HCT116 (cell line): Measurements from ENCODE around the gene ZFP36L2. TPM values are rescaled to one million over a fixed set of nuclear protein-coding genes. Genes with fewer than 3 reads are reported as not detected.
A peak's percentile ranks its signal among the peaks of the same experiment; 100 is the strongest.

ENCODE experiments used
- ATAC-seq: fragments of 200-7000 bp; cut with Tn5 transposase; 2 replicates; pipeline ENCODE4 v1.9.1; 2020; ENCODE audit warnings: mild to moderate bottlenecking, moderate library complexity
- BruUV-seq: library from RNA; stranded (reverse); fragments of 400-500 nt; replicated peaks from 2 replicates; lab custom pipeline; 2021; lab: Mats Ljungman, UMichigan
- CTCF ChIA-PET: fragments of 300-600 bp; sonication (Branson Sonifier 250); formaldehyde crosslinking; loops from one replicate; lab custom pipeline; 2021; ENCODE audit warnings: antibody characterized with exemption; lab: Charles Lee
- POLR2A ChIA-PET: fragments of 300-600, 350-600 bp; sonication (Branson Sonifier 250); formaldehyde crosslinking; loops from one replicate; lab custom pipeline; 2021; ENCODE audit warnings: antibody characterized with exemption; lab: Charles Lee
- RAD21 ChIA-PET, 2 experiments: fragments of 300-600 bp; sonication (Branson Sonifier 250); formaldehyde crosslinking; loops; one replicate each; lab custom pipeline; 2023; ENCODE audit warnings: low total read pairs in 2 of 2; ENCODE audit not compliant: uncharacterized antibody in 2 of 2, unreplicated experiment in 2 of 2, low non-redundant PET in 1 of 2; lab: Charles Lee
- DNase-seq: peaks from one replicate; pipeline ENCODE4 v3.0.0-alpha.2; 2010; ENCODE audit warnings: low read depth, low spot score
- H2AFZ ChIP-seq: fragments of 200-600 bp; shearing (Covaris generic), sonication (generic); 2 replicates; pipeline ENCODE4 v1.6.1; 2017; ENCODE audit warnings: low read depth, mixed run types, mixed read lengths, antibody characterized with exemption, low read length; ENCODE audit not compliant: poor library complexity, severe bottlenecking
- H3K27ac ChIP-seq: 2 replicates; pipeline ENCODE4 v1.5.1; 2012; ENCODE audit warnings: low read depth, low read length
- H3K27me3 ChIP-seq: fragments of 200-600 bp; sonication (generic); 2 replicates; pipeline ENCODE4 v1.6.1; 2016; ENCODE audit warnings: mixed run types, low read length, mixed read lengths; ENCODE audit not compliant: insufficient read depth
- H3K36me3 ChIP-seq, 2 experiments: fragments of 200-500 bp in 1 of 2; fragments of 200-600 bp in 1 of 2; sonication (Bioruptor generic) in 1 of 2; sonication (generic) in 1 of 2; 2 replicates each; pipeline versions ENCODE4 v1.5.1 to v1.6.1; 2014 to 2016; ENCODE audit warnings: low read length in 2 of 2, inconsistent platforms in 1 of 2, mixed read lengths in 1 of 2, mixed run types in 1 of 2; ENCODE audit not compliant: insufficient read depth in 2 of 2, control insufficient read depth in 1 of 2
- H3K4me1 ChIP-seq, 2 experiments: fragments of 200-600 bp in 1 of 2; sonication (generic) in 1 of 2; 2 replicates each; pipeline versions ENCODE4 v1.5.1 to v1.6.1; 2012 to 2017; ENCODE audit warnings: low read length in 2 of 2, inconsistent platforms in 1 of 2, mild to moderate bottlenecking in 1 of 2, mixed read lengths in 1 of 2, mixed run types in 1 of 2, moderate library complexity in 1 of 2; ENCODE audit not compliant: insufficient read depth in 2 of 2, control insufficient read depth in 1 of 2
- H3K4me2 ChIP-seq: fragments of 200-600 bp; sonication (generic); 2 replicates; pipeline ENCODE4 v1.6.1; 2017; ENCODE audit warnings: mixed run types, low read length, mixed read lengths
- H3K4me3 ChIP-seq, 2 experiments: fragments of 200-600 bp in 1 of 2; sonication (generic) in 1 of 2; replicated peaks in 1 of 2; 2 replicates each; pipeline ENCODE4 v1.5.1; 2011 to 2016; ENCODE audit warnings: low read length in 2 of 2, control low read depth in 1 of 2, low read depth in 1 of 2, mild to moderate bottlenecking in 1 of 2, mixed read lengths in 1 of 2, mixed run types in 1 of 2
- H3K79me2 ChIP-seq: fragments of 200-600 bp; sonication (generic); 2 replicates; pipeline ENCODE4 v1.6.1; 2017; ENCODE audit warnings: mild to moderate bottlenecking, mixed run types, low read length, moderate library complexity, mixed read lengths; ENCODE audit not compliant: insufficient read depth
- H3K9ac ChIP-seq: fragments of 200-600 bp; sonication (generic); 2 replicates; pipeline ENCODE4 v1.6.1; 2016; ENCODE audit warnings: low read length, mixed read lengths
- H3K9me2 ChIP-seq: fragments of 200-600 bp; sonication (generic), shearing (Covaris generic); 2 replicates; pipeline ENCODE4 v1.6.1; 2017; ENCODE audit warnings: mixed run types, mild to moderate bottlenecking, moderate library complexity; ENCODE audit not compliant: insufficient read depth
- H3K9me3 ChIP-seq, 2 experiments: fragments of 200-500 bp in 1 of 2; fragments of 200-600 bp in 1 of 2; sonication (Bioruptor generic) in 1 of 2; sonication (generic) in 1 of 2; 2 replicates each; pipeline ENCODE4 v1.6.1; 2014 to 2017; ENCODE audit warnings: low read length in 2 of 2, mixed read lengths in 2 of 2, inconsistent platforms in 1 of 2, low read depth in 1 of 2, mild to moderate bottlenecking in 1 of 2, mixed run types in 1 of 2, moderate library complexity in 1 of 2; ENCODE audit not compliant: control insufficient read depth in 1 of 2, insufficient read depth in 1 of 2
- H4K20me1 ChIP-seq: fragments of 200-600 bp; sonication (generic), shearing (Covaris generic); 2 replicates; pipeline ENCODE4 v1.6.1; 2017; ENCODE audit warnings: mixed run types, mild to moderate bottlenecking, moderate library complexity; ENCODE audit not compliant: insufficient read depth
- CEBPB ChIP-seq: IDR thresholded peaks from 2 replicates; pipeline ENCODE4 v1.6.1; 2012; ENCODE audit warnings: low read depth
- EZH2phosphoT487 ChIP-seq: fragments of 200-600 bp; IDR thresholded peaks from 2 replicates; pipeline ENCODE4 v1.6.1; 2018; ENCODE audit warnings: antibody characterized with exemption, borderline replicate concordance
- FOSL1 ChIP-seq: IDR thresholded peaks from 2 replicates; pipeline ENCODE4 v1.6.1; 2012; ENCODE audit warnings: low read depth
- JUND ChIP-seq: IDR thresholded peaks from 2 replicates; pipeline ENCODE4 v1.6.1; 2012
- POLR2AphosphoS5 ChIP-seq: IDR thresholded peaks from 2 replicates; pipeline ENCODE4 v1.6.1; 2011; ENCODE audit warnings: mild to moderate bottlenecking, low read depth, low read length, moderate library complexity
- RAD21 ChIP-seq: IDR thresholded peaks from 2 replicates; pipeline ENCODE4 v1.6.1; 2012; ENCODE audit warnings: low read depth, mild to moderate bottlenecking
- SP1 ChIP-seq: IDR thresholded peaks from 2 replicates; pipeline ENCODE4 v1.6.1; 2012; ENCODE audit warnings: low read depth
- SRF ChIP-seq: IDR thresholded peaks from 2 replicates; pipeline ENCODE4 v1.6.1; 2012; ENCODE audit warnings: low read depth
- TCF7L2 ChIP-seq: IDR thresholded peaks from 2 replicates; pipeline ENCODE4 v1.7.0; 2011; ENCODE audit warnings: borderline replicate concordance, inconsistent platforms; ENCODE audit not compliant: insufficient read depth, insufficient read length; ENCODE audit errors: extremely low read depth
- ZNF274 ChIP-seq: fragments of 200-500 bp; sonication (Bioruptor generic); IDR thresholded peaks from 2 replicates; pipeline ENCODE4 v1.6.1; 2014; ENCODE audit warnings: mild to moderate bottlenecking, low read depth, low read length, inconsistent platforms
- intact Hi-C: fragments of 100-400 bp; cut with micrococcal nuclease; formaldehyde crosslinking; loops from 2 replicates; pipeline ENCODE4 v1.10.0; 2022
- total RNA-seq: library from RNA; stranded (reverse); gene quantifications from one replicate; pipeline ENCODE4 v1.2.1, GENCODE V29; 2021; ENCODE audit not compliant: unreplicated experiment
- TF ChIP-seq, protein P1 (sequence below): IDR thresholded peaks from 2 replicates; pipeline ENCODE4 v1.6.1; 2012
- TF ChIP-seq, protein P2 (sequence below), 3 experiments: fragments of 200-600 bp in 1 of 3; sonication (generic) in 1 of 3; IDR thresholded peaks in 2 of 3; conservative IDR thresholded peaks in 1 of 3; 2 replicates each; pipeline ENCODE4 v1.5.1; 2012 to 2017; ENCODE audit warnings: low read depth in 2 of 3, low read length in 2 of 3, antibody characterized with exemption in 1 of 3, borderline replicate concordance in 1 of 3, control low read depth in 1 of 3, mild to moderate bottlenecking in 1 of 3, mixed read lengths in 1 of 3, mixed run types in 1 of 3, moderate library complexity in 1 of 3; ENCODE audit not compliant: insufficient read depth in 1 of 3
- TF ChIP-seq, protein P3 (sequence below): IDR thresholded peaks from 2 replicates; pipeline ENCODE4 v1.6.1; 2012

Gene ZFP36L2
- total RNA-seq, 1 experiment from 2014 or later = 30.3 TPM

DNA sequence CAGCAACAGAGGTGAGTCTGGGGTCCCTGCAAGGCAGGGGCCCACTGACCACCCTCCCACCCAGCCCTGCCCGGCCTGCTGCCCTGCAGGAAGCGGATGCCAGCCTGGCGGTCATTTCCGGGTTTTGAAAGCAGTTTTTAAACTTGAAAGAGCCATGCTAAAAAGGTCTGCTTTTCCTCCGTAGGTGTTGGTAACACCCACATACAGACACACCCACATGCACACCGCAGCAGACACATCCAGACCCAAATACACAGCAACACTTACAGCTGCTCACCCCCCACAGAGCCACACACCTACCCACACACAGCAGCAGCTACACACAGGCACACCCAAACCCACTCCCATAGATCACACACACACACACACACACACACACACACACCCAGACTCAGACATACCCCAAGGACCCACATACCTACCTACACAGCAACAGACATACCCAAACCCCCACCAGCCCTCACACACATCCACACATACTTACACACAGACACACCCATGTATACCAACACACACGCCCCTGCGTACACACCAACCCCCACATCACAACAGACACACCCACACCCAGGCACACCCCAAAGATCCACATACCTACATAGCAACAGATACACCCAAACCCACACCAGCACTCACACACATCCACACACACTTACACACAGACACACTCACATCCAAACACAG, 7.6 kb downstream of the ZFP36L2 start:
- intact Hi-C loops = no loop called here
- CTCF ChIA-PET = interaction anchor here (0.8 kb wide), 1 partner anchor 49 kb away, joined by 3 read pairs; no protein-coding TSS in a partner anchor
- H3K27ac ChIP-seq = peak overlapping the region; percentile 90
- no peaks in the 10 kb centered on the region for H3K9me3 ChIP-seq
- H3K9ac ChIP-seq = peak overlapping the region; percentile 81
- ATAC-seq (peak; percentile 13), DNase-seq (no peak)
- no peaks in the 10 kb centered on the region for H3K9me2 ChIP-seq
- H4K20me1 ChIP-seq = no peaks in the 10 kb centered on the region
- BruUV-seq = no TSS peak
- H3K36me3 ChIP-seq = peaks cover 10 to 12% of the 10 kb centered on the region in 2 experiments; a peak in 3 of 4 replicates
- peak; percentile 15; the same call in 1 of the 2 replicates for TF ChIP-seq POLR2AphosphoS5
- TF ChIP-seq SRF = no peak
- peak overlapping the region; percentile 91 for H3K4me2 ChIP-seq
- H2AFZ ChIP-seq = no peak overlapping the region
- POLR2A ChIA-PET = interaction anchor here (0.6 to 1.7 kb wide), 5 partner anchors 8 to 246 kb away, joined by 3 to 7 read pairs (median 4); partner anchors contain the start of gene ZFP36L2
- no peaks in the 10 kb centered on the region for H3K27me3 ChIP-seq
- peaks cover 45 to 58% of the 10 kb centered on the region in 2 experiments for H3K4me1 ChIP-seq
- RAD21 ChIA-PET = interaction anchor here (0.7 kb wide), 2 partner anchors 8 to 50 kb away, joined by 3 to 4 read pairs; no protein-coding TSS in a partner anchor
- peak overlapping the region; percentile 67 to 81 for H3K4me3 ChIP-seq
- H3K79me2 ChIP-seq = peaks cover 27% of the 10 kb centered on the region

DNA sequence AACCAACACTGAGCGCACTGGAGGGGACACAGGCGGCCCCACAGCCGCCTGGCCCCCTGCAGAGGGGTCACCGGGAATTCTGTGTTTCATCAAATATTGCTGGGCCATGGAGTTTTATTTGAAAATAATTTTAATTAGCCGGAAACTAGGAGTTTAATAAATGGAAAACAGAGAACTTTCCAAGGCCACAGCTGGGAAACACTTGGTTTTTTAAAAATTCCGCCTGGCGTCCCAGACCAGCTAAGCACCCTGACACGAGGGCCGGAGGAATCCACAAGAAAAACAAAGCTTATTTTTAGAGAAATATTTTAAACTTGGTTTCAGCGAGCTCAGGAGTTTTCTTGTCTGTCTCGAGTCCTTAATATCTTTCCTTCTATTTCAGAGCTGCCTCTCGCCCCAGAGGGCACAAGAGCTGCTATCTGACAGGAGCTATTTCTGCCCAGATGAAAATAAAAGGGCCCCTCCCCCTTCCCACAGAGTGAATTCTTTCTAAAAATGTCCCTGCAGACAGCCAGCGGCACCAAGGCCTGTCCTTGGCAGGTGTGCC, 8.2 kb downstream of the ZFP36L2 start:
- intact Hi-C loops = no loop called here
- Histone ChIP-seq H3K79me2 (peaks cover 21% of the 10 kb centered on the region), H3K9ac (peak overlapping the region; percentile 81), H3K4me3 (peak overlapping the region; percentile 67 to 81; a peak in 3 of 4 replicates), H4K20me1 (no peaks in the 10 kb centered on the region), H2AFZ (no peak overlapping the region), H3K4me1 (peaks cover 39 to 54% of the 10 kb centered on the region in 2 experiments)
- CTCF ChIA-PET = interaction anchor here (0.8 kb wide), 1 partner anchor 48 kb away, joined by 3 read pairs; no protein-coding TSS in a partner anchor
- RAD21 ChIA-PET = interaction anchor here in 1 of 2 experiments (0.7 kb wide), 1 partner anchor 9 kb away, joined by 3 read pairs; no protein-coding TSS in a partner anchor
- TF ChIP-seq FOSL1 (no peak), TCF7L2 (no peak), RAD21 (no peak), ZNF274 (no peak), EZH2phosphoT487 (no peak), POLR2AphosphoS5 (no peak), JUND (no peak), CEBPB (no peak), SP1 (no peak)
- TF ChIP-seq, protein P1, sequence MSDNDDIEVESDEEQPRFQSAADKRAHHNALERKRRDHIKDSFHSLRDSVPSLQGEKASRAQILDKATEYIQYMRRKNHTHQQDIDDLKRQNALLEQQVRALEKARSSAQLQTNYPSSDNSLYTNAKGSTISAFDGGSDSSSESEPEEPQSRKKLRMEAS = no peak
- TF ChIP-seq, protein P2, sequence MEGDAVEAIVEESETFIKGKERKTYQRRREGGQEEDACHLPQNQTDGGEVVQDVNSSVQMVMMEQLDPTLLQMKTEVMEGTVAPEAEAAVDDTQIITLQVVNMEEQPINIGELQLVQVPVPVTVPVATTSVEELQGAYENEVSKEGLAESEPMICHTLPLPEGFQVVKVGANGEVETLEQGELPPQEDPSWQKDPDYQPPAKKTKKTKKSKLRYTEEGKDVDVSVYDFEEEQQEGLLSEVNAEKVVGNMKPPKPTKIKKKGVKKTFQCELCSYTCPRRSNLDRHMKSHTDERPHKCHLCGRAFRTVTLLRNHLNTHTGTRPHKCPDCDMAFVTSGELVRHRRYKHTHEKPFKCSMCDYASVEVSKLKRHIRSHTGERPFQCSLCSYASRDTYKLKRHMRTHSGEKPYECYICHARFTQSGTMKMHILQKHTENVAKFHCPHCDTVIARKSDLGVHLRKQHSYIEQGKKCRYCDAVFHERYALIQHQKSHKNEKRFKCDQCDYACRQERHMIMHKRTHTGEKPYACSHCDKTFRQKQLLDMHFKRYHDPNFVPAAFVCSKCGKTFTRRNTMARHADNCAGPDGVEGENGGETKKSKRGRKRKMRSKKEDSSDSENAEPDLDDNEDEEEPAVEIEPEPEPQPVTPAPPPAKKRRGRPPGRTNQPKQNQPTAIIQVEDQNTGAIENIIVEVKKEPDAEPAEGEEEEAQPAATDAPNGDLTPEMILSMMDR (IDR thresholded peaks at IDR 0.05 in 2 of 3, conservative IDR thresholded peaks at IDR 0.05 in 1 of 3; ENCODE audit: borderline replicate concordance in 1 of 3, insufficient read depth in 1 of 3, low read depth in 2 of 3, low read length in 2 of 3) = no peak
- TF ChIP-seq, protein P3, sequence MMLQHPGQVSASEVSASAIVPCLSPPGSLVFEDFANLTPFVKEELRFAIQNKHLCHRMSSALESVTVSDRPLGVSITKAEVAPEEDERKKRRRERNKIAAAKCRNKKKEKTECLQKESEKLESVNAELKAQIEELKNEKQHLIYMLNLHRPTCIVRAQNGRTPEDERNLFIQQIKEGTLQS = no peak
- TF ChIP-seq, all 23 proteins: peak for 0
- Histone ChIP-seq H3K4me2 (peak overlapping the region; percentile 91), H3K9me3 (no peaks in the 10 kb centered on the region), H3K27me3 (no peaks in the 10 kb centered on the region), H3K36me3 (peaks cover 4 to 6% of the 10 kb centered on the region in 2 experiments; a peak in 3 of 4 replicates), H3K27ac (peak overlapping the region; percentile 90), H3K9me2 (no peaks in the 10 kb centered on the region)
- DNase-seq (no peak), ATAC-seq (no peak)
- BruUV-seq = no TSS peak
- POLR2A ChIA-PET = interaction anchor here (0.8 to 1.7 kb wide), 3 partner anchors 8 to 29 kb away, joined by 3 to 7 read pairs (median 3); partner anchors contain the start of gene ZFP36L2
